Gastrocnemius medialis (tissue), 4 donors: ENCODE data around the gene CPEB3.

Source experiments
- POLR2A ChIP-seq, 2 donors: fragments of 450-650 bp; IDR thresholded peaks; one replicate each; pipeline ENCODE4 v1.6.1; 2017; ENCODE audit warnings: antibody characterized with exemption in 2 of 2, mild to moderate bottlenecking in 2 of 2, moderate library complexity in 2 of 2
- TF ChIP-seq, protein P1 (sequence below), 5 experiments: fragments of 450-650 bp in 3 of 5; fragments of 200-600 bp in 2 of 5; sonication (generic) in 2 of 5; IDR thresholded peaks in 4 of 5; conservative IDR thresholded peaks in 1 of 5; 1 replicate in 4 of 5; 2 replicates in 1 of 5; pipeline ENCODE4 v1.5.1; 2016 to 2019; ENCODE audit warnings: antibody characterized with exemption in 5 of 5, mild to moderate bottlenecking in 3 of 5, moderate library complexity in 3 of 5

DNA sequence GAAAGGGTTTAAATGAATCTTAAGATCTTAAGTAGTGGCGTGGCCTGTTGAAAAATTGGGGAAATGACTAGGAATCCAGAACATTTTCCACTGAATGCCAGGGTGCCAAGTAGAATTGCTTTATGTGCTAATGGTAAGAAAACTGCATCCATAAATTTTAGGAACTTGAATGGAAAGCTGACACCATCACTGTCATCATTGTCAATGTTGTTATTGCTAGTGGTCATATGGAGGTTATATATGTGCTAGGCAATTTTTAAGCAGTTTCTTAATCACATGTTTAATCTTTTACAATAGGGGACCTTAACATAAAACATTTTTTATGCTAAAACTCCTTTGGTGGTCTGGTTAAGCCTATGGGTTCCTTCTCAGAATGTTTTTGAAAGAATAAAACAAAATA, 13.2 kb upstream of the CPEB3 start:
- no peak for TF ChIP-seq POLR2A (IDR thresholded peaks at IDR 0.05)
- TF ChIP-seq, protein P1, sequence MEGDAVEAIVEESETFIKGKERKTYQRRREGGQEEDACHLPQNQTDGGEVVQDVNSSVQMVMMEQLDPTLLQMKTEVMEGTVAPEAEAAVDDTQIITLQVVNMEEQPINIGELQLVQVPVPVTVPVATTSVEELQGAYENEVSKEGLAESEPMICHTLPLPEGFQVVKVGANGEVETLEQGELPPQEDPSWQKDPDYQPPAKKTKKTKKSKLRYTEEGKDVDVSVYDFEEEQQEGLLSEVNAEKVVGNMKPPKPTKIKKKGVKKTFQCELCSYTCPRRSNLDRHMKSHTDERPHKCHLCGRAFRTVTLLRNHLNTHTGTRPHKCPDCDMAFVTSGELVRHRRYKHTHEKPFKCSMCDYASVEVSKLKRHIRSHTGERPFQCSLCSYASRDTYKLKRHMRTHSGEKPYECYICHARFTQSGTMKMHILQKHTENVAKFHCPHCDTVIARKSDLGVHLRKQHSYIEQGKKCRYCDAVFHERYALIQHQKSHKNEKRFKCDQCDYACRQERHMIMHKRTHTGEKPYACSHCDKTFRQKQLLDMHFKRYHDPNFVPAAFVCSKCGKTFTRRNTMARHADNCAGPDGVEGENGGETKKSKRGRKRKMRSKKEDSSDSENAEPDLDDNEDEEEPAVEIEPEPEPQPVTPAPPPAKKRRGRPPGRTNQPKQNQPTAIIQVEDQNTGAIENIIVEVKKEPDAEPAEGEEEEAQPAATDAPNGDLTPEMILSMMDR (IDR thresholded peaks at IDR 0.05 in 4 of 5, conservative IDR thresholded peaks at IDR 0.05 in 1 of 5): no peak
